K562 (cell line): ENCODE results near the gene GNAI3. TPM values are rescaled to one million over a fixed set of nuclear protein-coding genes. Genes with fewer than 3 reads are reported as not detected.

Experiments
- ATAC-seq: fragments of 200-7000 bp; cut with Tn5 transposase; 3 replicates; pipeline ENCODE4 v1.9.1; 2020; ENCODE audit warnings: moderate library complexity
- BruUV-seq: library from RNA; stranded (reverse); fragments of 400-500 nt; replicated peaks from 2 replicates; lab custom pipeline; 2021; lab: Mats Ljungman, UMichigan
- CTCF ChIA-PET: fragments of 300-600 bp; formaldehyde crosslinking; extraction: SDS; loops from one replicate; lab custom pipeline; 2021; ENCODE audit warnings: low intra/inter-chr PET ratio; lab: Yijun Ruan, JAX
- POLR2A ChIA-PET: fragments of 300-600, 350-650 bp; sonication (Branson Sonifier 250); formaldehyde crosslinking; extraction: SDS; loops from one replicate; lab custom pipeline; 2021; ENCODE audit warnings: antibody characterized with exemption, inconsistent platforms; lab: Yijun Ruan, JAX
- DNase-seq, 4 experiments: peaks; one replicate each; pipeline versions ENCODE4 v3.0.0 to v3.0.0-alpha.2; 2011 to 2018; ENCODE audit warnings: low spot score in 3 of 4, mixed read lengths in 3 of 4; ENCODE audit errors: extremely low read depth in 1 of 4
- FAIRE-seq: peaks from 2 replicates; lab custom pipeline; 2011; peaks lifted over from hg19 to GRCh38; lab: Jason Lieb, UNC
- H2AFZ ChIP-seq: 2 replicates; pipeline ENCODE4 v1.6.0; 2011; ENCODE audit warnings: low read depth, low read length, control low read depth, inconsistent platforms
- H3K27ac ChIP-seq: fragments of 200-600 bp; 3 replicates; pipeline ENCODE4 v1.8.0; 2011; ENCODE audit warnings: low read depth, mild to moderate bottlenecking, control low read depth, inconsistent platforms, low read length, moderate library complexity, mixed read lengths; ENCODE audit errors: extremely low read depth
- H3K27me3 ChIP-seq, 2 experiments: fragments of 300-600 bp in 1 of 2; 2 replicates in 1 of 2; 3 replicates in 1 of 2; pipeline versions ENCODE4 v1.6.0 to v1.8.0; 2011; ENCODE audit warnings: inconsistent platforms in 2 of 2, low read length in 2 of 2, mild to moderate bottlenecking in 1 of 2, mixed read lengths in 1 of 2, moderate library complexity in 1 of 2; ENCODE audit not compliant: control insufficient read depth in 2 of 2, insufficient read depth in 2 of 2
- H3K36me3 ChIP-seq: fragments of 300-600 bp; 3 replicates; pipeline ENCODE4 v1.8.0; 2011; ENCODE audit warnings: mild to moderate bottlenecking, low read length, inconsistent platforms; ENCODE audit not compliant: control insufficient read depth, insufficient read depth
- H3K4me1 ChIP-seq, 2 experiments: fragments of 200-600 bp in 1 of 2; replicated peaks in 1 of 2; 2 replicates in 1 of 2; 3 replicates in 1 of 2; pipeline versions ENCODE4 v1.5.1 to v1.8.0; 2011; ENCODE audit warnings: inconsistent platforms in 2 of 2, low read length in 2 of 2, mild to moderate bottlenecking in 1 of 2, mixed read lengths in 1 of 2, moderate library complexity in 1 of 2; ENCODE audit not compliant: control insufficient read depth in 2 of 2, insufficient read depth in 2 of 2
- H3K4me2 ChIP-seq: 2 replicates; pipeline ENCODE4 v1.6.1; 2011; ENCODE audit warnings: low read length, control low read depth, inconsistent platforms, mixed read lengths; ENCODE audit not compliant: insufficient read depth
- H3K4me3 ChIP-seq: fragments of 200-600 bp; sonication (generic), shearing (Covaris generic); 2 replicates; pipeline ENCODE4 v1.5.1; 2016; ENCODE audit warnings: control low read depth, inconsistent platforms
- H3K79me2 ChIP-seq: fragments of 200-600 bp; 3 replicates; pipeline ENCODE4 v1.8.0; 2011; ENCODE audit warnings: low read length, inconsistent platforms; ENCODE audit not compliant: control insufficient read depth, insufficient read depth
- H3K9ac ChIP-seq, 2 experiments: 2 replicates each; pipeline versions ENCODE4 v1.6.0 to v1.6.1; 2011; ENCODE audit warnings: low read depth in 2 of 2, low read length in 2 of 2, control low read depth in 1 of 2, inconsistent platforms in 1 of 2, mild to moderate bottlenecking in 1 of 2, mixed read lengths in 1 of 2; ENCODE audit not compliant: insufficient read depth in 1 of 2
- H3K9me1 ChIP-seq: one replicate; pipeline ENCODE4 v1.6.0; 2011; ENCODE audit warnings: inconsistent platforms, mild to moderate bottlenecking, low read length, moderate library complexity; ENCODE audit not compliant: control insufficient read depth, insufficient read depth
- H3K9me3 ChIP-seq: replicated peaks from 2 replicates; pipeline ENCODE4 v1.5.1; 2011; ENCODE audit warnings: low read depth, low read length, inconsistent platforms; ENCODE audit not compliant: control insufficient read depth, insufficient read depth
- H4K20me1 ChIP-seq: replicated peaks from 2 replicates; pipeline ENCODE4 v1.6.1; 2011; ENCODE audit warnings: low read length, inconsistent platforms, mixed read lengths; ENCODE audit not compliant: control insufficient read depth, insufficient read depth
- ARID3A ChIP-seq: IDR thresholded peaks from 2 replicates; pipeline ENCODE4 v1.6.1; 2012; ENCODE audit warnings: low read depth, low read length, improper control_type of control experiment, borderline replicate concordance
- HDAC8 ChIP-seq: fragments of 450-650 bp; IDR thresholded peaks from 2 replicates; pipeline ENCODE4 v1.6.1; 2016; ENCODE audit warnings: mild to moderate bottlenecking, missing genetic modification characterization, moderate library complexity, missing compliant biosample characterization
- SIN3A ChIP-seq, 2 experiments: fragments of 150-350 bp in 1 of 2; IDR thresholded peaks; 2 replicates each; pipeline ENCODE4 v1.6.1; 2011 to 2016; ENCODE audit warnings: borderline replicate concordance in 2 of 2, low read depth in 2 of 2, low read length in 2 of 2, mild to moderate bottlenecking in 2 of 2, moderate library complexity in 2 of 2; ENCODE audit not compliant: control insufficient read depth in 1 of 2
- SRSF7 ChIP-seq: fragments of 200-400 bp; formaldehyde crosslinking; optimal IDR thresholded peaks from 2 replicates; pipeline ENCODE3; 2017; ENCODE audit warnings: mild to moderate bottlenecking, low read depth, low read length
- ZNF395 ChIP-seq: fragments of 200-800 bp; sonication (Bioruptor generic); IDR thresholded peaks from 2 replicates; pipeline ENCODE4 v1.6.1; 2017; ENCODE audit warnings: missing genetic modification characterization, missing compliant biosample characterization
- WGBS: fragments of 100-300 bp; shearing (Covaris generic); methylation state at CpG from one replicate; pipeline ENCODE4 v1.1.6; 2016; ENCODE audit warnings: low coverage, mixed read lengths; ENCODE audit not compliant: insufficient coverage; ENCODE audit errors: missing lambda C conversion rate; 5-methylcytosine and 5-hydroxymethylcytosine counted together
- in situ Hi-C: fragments of 300-500 bp; cut with MboI; formaldehyde crosslinking; loops from 4 replicates; pipeline ENCODE4 v1.15.0; 2018; ENCODE audit warnings: inconsistent platforms, mixed read lengths
- intact Hi-C: fragments of 100-400 bp; cut with micrococcal nuclease; formaldehyde crosslinking; loops from 2 replicates; pipeline ENCODE4 v1.14.2; 2022
- polyA plus RNA-seq, 8 experiments: library from polyadenylated mRNA; depleted of rRNA in 4 of 8; stranded (reverse) in 5 of 8; unstranded in 3 of 8; fragments of >200 nt; fragmentation: Nextera tagmentation in 2 of 8; fragmentation: Illumina TruSeq in 1 of 8; extraction: Ambion mirVana in 2 of 8; extraction: Trizol in 1 of 8; gene quantifications; 2 replicates each; pipeline versions ENCODE4 v1.2.1 to v1.2.3, GENCODE V29; 2011 to 2014; ENCODE audit warnings: inconsistent platforms in 1 of 8, missing spikeins in 1 of 8
- total RNA-seq, 7 experiments: library from RNA; depleted of rRNA in 6 of 7; stranded (reverse); fragments of >200 nt in 6 of 7; fragmentation: Illumina TruSeq in 2 of 7; extraction: Trizol in 2 of 7; gene quantifications; 2 replicates each; pipeline versions ENCODE4 v1.2.1 to v1.2.3, GENCODE V29; 2011 to 2021; ENCODE audit warnings: low replicate concordance in 1 of 7

The GNAI3 gene
- total and polyA plus RNA-seq, 9 of the 15 experiments (the other 6 are each of a cell fraction or from before 2014, with no cell fraction given), result 6.3 to 13.2 (median 8.9) TPM

GRCh38 chr1:109610609-109611307 lies 62.3 kb downstream of the GNAI3 start:
- POLR2A ChIA-PET, result interaction anchor here (0.6 to 4.8 kb wide), 7 partner anchors 9 to 234 kb away, joined by 3 to 40 read pairs (median 4); partner anchors contain the start of genes AMPD2, GNAI3 and GNAT2
- no TSS peak for BruUV-seq
- CTCF ChIA-PET, result no interaction called here
- H3K4me1 ChIP-seq, result no peaks in the 10 kb centered on the region
- no peaks in the 10 kb centered on the region for H3K79me2 ChIP-seq
- H4K20me1 ChIP-seq, result no peaks in the 10 kb centered on the region
- FAIRE-seq (no peak), DNase-seq (no peak), ATAC-seq (no peak)
- WGBS, result 31% methylated on average over 3 of the region's 3 CpGs
- H3K27ac ChIP-seq, result no peak overlapping the region
- no peak overlapping the region for H3K4me3 ChIP-seq
- no peaks in the 10 kb centered on the region for H3K9me1 ChIP-seq
- no peaks in the 10 kb centered on the region for H3K9me3 ChIP-seq
- H3K27me3 ChIP-seq, result peaks cover 31 to 32% of the 10 kb centered on the region in 2 experiments; a peak in 4 of 5 replicates
- H2AFZ ChIP-seq, result no peak overlapping the region
- no peak overlapping the region for H3K9ac ChIP-seq
- in situ Hi-C loops (no loop called here), intact Hi-C loops (no loop called here)
- no peaks in the 10 kb centered on the region for H3K36me3 ChIP-seq
- TF ChIP-seq SRSF7 (no peak), HDAC8 (tag) (no peak), ZNF395 (CRISPR knock-in tag) (no peak), SIN3A (IDR thresholded peaks at IDR 0.05; ENCODE audit: borderline replicate concordance in 2 of 2, control insufficient read depth in 1 of 2, low read depth in 2 of 2, low read length in 2 of 2) (no peak), ARID3A (no peak)
- no peak overlapping the region for H3K4me2 ChIP-seq
